ENCODE measurements around the gene EFHC1.

GRCh38 chr6:52539607-52540006 is 119.5 kb downstream of the EFHC1 start:
- TF ChIP-seq CTCF (conservative IDR thresholded peaks at IDR 0.05; ENCODE audit: low read depth in 2 of 2) (no peak), STAT1 (IDR thresholded peaks at IDR 0.05; ENCODE audit: unreplicated experiment) (no peak), ETS1 (IDR thresholded peaks at IDR 0.05) (no peak), EZH2 (IDR thresholded peaks at IDR 0.05; ENCODE audit: low read depth, unreplicated experiment) (no peak), POLR2AphosphoS5 (IDR thresholded peaks at IDR 0.05; ENCODE audit: low read depth) (no peak), REST (IDR thresholded peaks at IDR 0.05; ENCODE audit: unreplicated experiment) (no peak), CREB1 (CRISPR knock-in tag; IDR thresholded peaks at IDR 0.05; ENCODE audit: low read depth) (no peak), EZH2phosphoT487 (IDR thresholded peaks at IDR 0.05; ENCODE audit: unreplicated experiment) (no peak), JUNB (IDR thresholded peaks at IDR 0.05; ENCODE audit: unreplicated experiment) (no peak)

Data from GM23338 (cell line).